Measurements from ENCODE around the gene EPHA4.

The EPHA4 gene

DNA sequence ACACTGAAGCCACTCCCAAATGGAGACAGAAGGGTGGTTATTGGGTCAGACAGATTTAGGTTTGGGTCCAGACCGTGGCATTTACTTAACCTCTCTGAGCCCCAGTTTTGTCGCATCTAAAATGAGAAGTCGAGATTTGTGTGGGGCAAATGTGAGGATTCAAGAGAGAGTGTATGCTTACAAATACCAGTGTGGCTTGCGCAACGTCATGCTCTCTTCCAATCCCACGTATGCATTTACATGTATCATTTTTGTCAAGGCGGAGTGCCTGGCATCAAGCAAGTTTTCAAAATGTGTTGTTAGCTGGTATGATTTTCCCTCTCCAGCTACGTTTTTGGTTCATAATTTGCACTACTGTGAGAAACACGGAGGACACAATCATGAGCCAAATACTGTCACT, 197.9 kb downstream of the EPHA4 start:
- no peak overlapping the region for H3K27ac ChIP-seq
- TF ChIP-seq CTCF (IDR thresholded peaks at IDR 0.05) (no peak), ZFX (IDR thresholded peaks at IDR 0.05; ENCODE audit: borderline replicate concordance) (no peak)

DNA sequence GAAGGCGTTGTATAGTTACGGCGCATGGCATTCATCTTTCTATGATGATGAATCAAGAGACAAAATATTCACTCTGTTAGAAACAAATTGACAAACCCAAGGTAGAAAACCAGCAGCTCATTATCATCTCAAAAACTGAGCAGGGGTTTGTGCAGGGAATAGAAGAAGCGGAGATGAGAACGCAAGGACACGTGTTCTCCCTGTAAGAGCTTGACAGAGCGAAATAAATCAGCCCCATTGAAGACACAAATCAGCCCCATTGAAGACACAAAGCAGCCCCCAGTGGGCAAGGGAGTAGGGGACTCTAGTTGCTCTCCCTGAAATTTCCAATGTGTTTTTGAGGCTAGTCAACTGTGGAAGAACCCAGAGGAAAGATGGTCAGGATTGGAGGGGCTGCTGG, 199.2 kb downstream of the EPHA4 start:
- TF ChIP-seq CTCF (IDR thresholded peaks at IDR 0.05) (no peak), ZFX (IDR thresholded peaks at IDR 0.05; ENCODE audit: borderline replicate concordance) (no peak)
- H3K27ac ChIP-seq = no peak overlapping the region

DNA sequence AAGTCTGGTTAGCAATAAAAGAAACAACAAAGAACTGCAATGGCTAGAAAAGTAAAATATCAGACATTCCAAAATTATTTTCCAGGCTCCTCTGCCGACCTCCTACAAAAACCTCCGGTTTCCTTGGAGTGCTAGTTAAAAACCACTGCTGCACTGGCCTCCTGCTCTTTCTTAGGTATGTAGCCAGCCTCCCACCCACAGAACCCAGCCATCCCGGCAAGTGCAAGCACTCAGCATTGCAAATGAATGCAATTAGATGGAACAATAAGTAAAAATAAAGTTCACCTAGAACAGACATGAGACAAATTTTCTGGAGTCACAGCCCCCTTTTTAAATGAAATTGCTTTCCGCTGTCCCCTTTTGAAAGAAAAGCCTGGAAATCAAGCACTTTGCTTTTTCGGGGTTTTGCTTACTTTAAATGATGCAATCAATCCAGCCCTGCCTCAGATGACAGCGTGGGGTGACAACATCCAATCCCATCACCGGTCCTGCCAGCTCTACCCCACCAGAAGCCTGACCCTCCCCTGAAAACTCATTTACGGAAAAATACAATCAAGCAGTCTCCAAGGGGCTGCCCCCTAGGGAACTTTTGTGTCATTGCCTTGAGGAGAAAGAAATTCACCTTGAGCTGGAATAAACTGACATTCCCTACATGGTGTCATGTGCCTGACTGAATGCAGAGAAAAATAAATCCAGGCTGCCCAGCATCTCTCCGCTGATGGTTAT, 199.8 kb downstream of the EPHA4 start:
- no peak overlapping the region for H3K27ac ChIP-seq
- TF ChIP-seq ZFX (IDR thresholded peaks at IDR 0.05; ENCODE audit: borderline replicate concordance) = no peak
- TF ChIP-seq CTCF (IDR thresholded peaks at IDR 0.05) = peak; percentile 16; the same call in 1 of the 2 replicates

DNA sequence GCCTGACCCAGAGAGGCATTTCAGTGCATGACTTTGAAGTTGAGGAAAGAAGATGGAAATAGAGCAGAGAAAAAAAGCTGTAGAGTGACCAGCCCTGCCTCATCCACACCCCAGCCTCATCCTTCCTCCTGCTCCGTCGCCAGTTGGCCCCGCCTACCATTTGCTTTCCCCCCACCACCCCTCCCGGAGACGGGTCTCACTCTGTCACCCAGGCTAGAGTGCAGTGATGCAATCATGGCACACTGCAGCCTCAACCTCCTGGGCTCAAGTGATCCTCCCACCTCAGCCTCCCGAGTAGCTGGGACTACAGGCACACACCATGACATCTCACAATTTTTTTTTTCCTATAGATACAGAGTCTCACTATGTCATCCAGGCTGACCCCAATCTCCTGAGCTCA, 200.8 kb downstream of the EPHA4 start:
- TF ChIP-seq CTCF (IDR thresholded peaks at IDR 0.05) (no peak), ZFX (IDR thresholded peaks at IDR 0.05; ENCODE audit: borderline replicate concordance) (no peak)
- H3K27ac ChIP-seq = no peak overlapping the region

GRCh38 chr2:221370857-221371211, 201.3 kb downstream of the EPHA4 start:
- no peak overlapping the region for H3K27ac ChIP-seq
- TF ChIP-seq ZFX (IDR thresholded peaks at IDR 0.05; ENCODE audit: borderline replicate concordance) (no peak), CTCF (IDR thresholded peaks at IDR 0.05) (no peak)

DNA sequence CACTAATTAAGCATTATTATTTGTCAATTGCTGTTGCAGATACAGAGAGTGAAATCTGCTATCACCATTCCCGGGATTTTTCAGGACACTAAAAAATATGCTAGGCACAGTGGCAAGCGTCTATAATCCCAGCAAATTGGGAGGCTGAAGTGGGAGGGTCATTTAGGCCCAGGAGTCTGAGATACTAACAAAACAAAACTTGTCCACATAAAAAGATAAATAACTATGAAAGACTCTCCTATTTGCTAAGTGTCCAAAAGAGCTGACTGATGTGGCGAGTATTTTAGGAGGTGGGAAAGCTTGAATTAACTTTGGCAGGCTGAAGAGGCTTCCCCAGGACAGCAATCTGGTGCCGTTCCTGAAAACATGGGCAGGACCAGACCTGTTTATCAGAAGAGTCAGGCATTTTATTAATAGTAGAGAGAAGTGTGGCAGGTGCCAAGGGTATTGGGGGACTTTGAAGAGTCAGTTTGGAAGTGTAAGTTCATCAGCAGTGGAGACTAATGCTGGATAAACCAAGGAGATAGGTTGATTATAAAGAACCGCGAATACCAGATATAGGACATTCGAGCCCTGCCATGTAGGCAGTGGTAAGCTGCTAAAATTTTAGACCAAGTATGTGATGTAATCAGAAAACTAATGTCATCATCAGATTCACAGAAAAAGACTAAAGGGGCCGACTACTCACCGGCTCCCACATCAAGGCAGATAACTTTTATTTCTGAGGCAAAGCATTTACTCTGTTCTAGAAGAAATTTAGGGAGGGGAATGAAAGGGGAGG, 201.8 kb downstream of the EPHA4 start:
- TF ChIP-seq ZFX (IDR thresholded peaks at IDR 0.05; ENCODE audit: borderline replicate concordance) (no peak), CTCF (IDR thresholded peaks at IDR 0.05) (no peak)
- H3K27ac ChIP-seq = no peak overlapping the region

Data from 22Rv1 (cell line).